ENCODE data around the gene PTPN4. TPM values are rescaled to one million over a fixed set of nuclear protein-coding genes. Genes with fewer than 3 reads are reported as not detected.

PTPN4 gene
- total and polyA plus RNA-seq, 10 of the 15 experiments (the other 5 are each of a cell fraction or from before 2014, with no cell fraction given) = 5.0 to 29.7 (median 23.7) TPM

- Histone ChIP-seq H3K27ac (ENCODE audit: control insufficient read depth, insufficient read depth) (no peak overlapping the region), H3K36me3 (ENCODE audit: control insufficient read depth in 2 of 2, insufficient read depth in 2 of 2, low read length in 1 of 2) (no peaks in the 10 kb centered on the region), H3K4me3 (no peak overlapping the region), H4K20me1 (ENCODE audit: control insufficient read depth, insufficient read depth) (no peaks in the 10 kb centered on the region), H3K4me1 (ENCODE audit: control insufficient read depth, insufficient read depth, low read length) (no peaks in the 10 kb centered on the region), H2AFZ (ENCODE audit: control insufficient read depth, low read depth, low read length) (no peak overlapping the region), H3K9me3 (replicated peaks; ENCODE audit: control insufficient read depth, insufficient read depth, low read length) (no peaks in the 10 kb centered on the region; the same call in 2 of the 3 replicates), H3K79me2 (ENCODE audit: control insufficient read depth, insufficient read depth, low read length) (peaks cover 3% of the 10 kb centered on the region), H3K27me3 (replicated peaks in 1 of 2; ENCODE audit: control insufficient read depth in 2 of 2, insufficient read depth in 2 of 2, low read length in 1 of 2) (no peaks in the 10 kb centered on the region), H3K9ac (ENCODE audit: control insufficient read depth, insufficient read depth, low read length) (no peak overlapping the region), H3K4me2 (ENCODE audit: control insufficient read depth, insufficient read depth) (no peak overlapping the region)
- 95% methylated on average over 2 of the region's 2 CpGs for WGBS (ENCODE audit: insufficient coverage, insufficient replicate concordance, low lambda C conversion rate, missing lambda C conversion rate)
- no peak for DNase-seq (ENCODE audit: low read depth, low spot score)
- ChIA-PET POLR2A (no interaction called here), SMC1A (ENCODE audit: uncharacterized antibody, unreplicated experiment) (interaction anchor here (1.1 kb wide), 1 partner anchor 11 kb away, joined by 5 read pairs; no protein-coding TSS in a partner anchor), RAD21 (ENCODE audit: unreplicated experiment) (interaction anchor here (0.9 kb wide), 1 partner anchor 540 kb away, joined by 3 read pairs; no protein-coding TSS in a partner anchor), CTCF (no interaction called here)
- no peak for FAIRE-seq
- no TSS peak for BruUV-seq (replicated peaks)
- intact Hi-C loops (cut with micrococcal nuclease; ENCODE audit: unreplicated experiment) = no loop called here
- in situ Hi-C loops (cut with MboI) = no loop called here
- 0 out of 2 replicates have a peak, but pooled peaks have one; percentile 11 for TF ChIP-seq JUNB (IDR thresholded peaks at IDR 0.05)
- no peak for TF ChIP-seq STAT1 (conservative IDR thresholded peaks at IDR 0.05)
- TF ChIP-seq MLLT1 (IDR thresholded peaks at IDR 0.05) = no peak
- no peak for TF ChIP-seq SMAD5 (IDR thresholded peaks at IDR 0.05; ENCODE audit: low read depth)
- TF ChIP-seq SMC3 (IDR thresholded peaks at IDR 0.05; ENCODE audit: borderline replicate concordance, low read length) = no peak
- TF ChIP-seq MAX (IDR thresholded peaks at IDR 0.05; ENCODE audit: low read depth, low read length) = no peak
- peak; percentile 11; the same call in 1 of the 2 replicates for TF ChIP-seq TCF7 (IDR thresholded peaks at IDR 0.05; ENCODE audit: borderline replicate concordance)
- no peak for TF ChIP-seq PRDM15 (CRISPR knock-in tag; IDR thresholded peaks at IDR 0.05)
- no peak for TF ChIP-seq PAX8 (IDR thresholded peaks at IDR 0.05)
- ATAC-seq = no peak
Observed at GRCh38 chr2:119772128-119772527, 12.4 kb downstream of the PTPN4 start.

All from GM12878 (cell line).